ENCODE results near the gene RAB6B.
"Not testable (repeated sequence)": the region's sequence is repeated elsewhere in the genome, so short reads cannot be mapped to it uniquely, and the experiment has no call there.

Gene RAB6B

GRCh38 chr3:133780756-133781155, 114.9 kb downstream of the RAB6B start:
- H3K27ac ChIP-seq (ENCODE audit: low read depth, low read length), result not testable (repeated sequence)

GRCh38 chr3:133779626-133780203, 116.0 kb downstream of the RAB6B start:
- no peak overlapping the region for H3K4me3 ChIP-seq (ENCODE audit: low read length)
- no peaks in the 10 kb centered on the region for H3K4me1 ChIP-seq (ENCODE audit: control insufficient read depth, insufficient read depth, low read length)
- no peaks in the 10 kb centered on the region for H3K27me3 ChIP-seq (ENCODE audit: control insufficient read depth, insufficient read depth, low read length)
- no peak overlapping the region for H3K9ac ChIP-seq (ENCODE audit: low read length)
- no peak overlapping the region for H3K27ac ChIP-seq (ENCODE audit: low read depth, low read length)
- H3K36me3 ChIP-seq (ENCODE audit: control insufficient read depth, insufficient read depth, low read length), result no peaks in the 10 kb centered on the region

More at GRCh38 chr3:133780756-133781155, 114.9 kb downstream of the RAB6B start:
- not testable (repeated sequence) for H3K36me3 ChIP-seq (ENCODE audit: control insufficient read depth, insufficient read depth, low read length); H3K9ac ChIP-seq (ENCODE audit: low read length); H3K4me1 ChIP-seq (ENCODE audit: control insufficient read depth, insufficient read depth, low read length); H3K27me3 ChIP-seq (ENCODE audit: control insufficient read depth, insufficient read depth, low read length); H3K4me3 ChIP-seq (ENCODE audit: low read length)

GRCh38 chr3:133777807-133778568, 117.7 kb downstream of the RAB6B start:
- Histone ChIP-seq H3K36me3 (ENCODE audit: control insufficient read depth, insufficient read depth, low read length) (no peaks in the 10 kb centered on the region), H3K27ac (ENCODE audit: low read depth, low read length) (no peak overlapping the region), H3K4me1 (ENCODE audit: control insufficient read depth, insufficient read depth, low read length) (no peaks in the 10 kb centered on the region)

GRCh38 chr3:133776794-133777438, 118.8 kb downstream of the RAB6B start:
- Histone ChIP-seq H3K27me3 (ENCODE audit: control insufficient read depth, insufficient read depth, low read length) (no peaks in the 10 kb centered on the region), H3K9ac (ENCODE audit: low read length) (no peak overlapping the region), H3K36me3 (ENCODE audit: control insufficient read depth, insufficient read depth, low read length) (no peaks in the 10 kb centered on the region), H3K4me3 (ENCODE audit: low read length) (no peak overlapping the region), H3K4me1 (ENCODE audit: control insufficient read depth, insufficient read depth, low read length) (no peaks in the 10 kb centered on the region), H3K27ac (ENCODE audit: low read depth, low read length) (no peak overlapping the region)

More at GRCh38 chr3:133777807-133778568, 117.7 kb downstream of the RAB6B start:
- no peak overlapping the region for H3K4me3 ChIP-seq (ENCODE audit: low read length)
- H3K9ac ChIP-seq (ENCODE audit: low read length), result no peak overlapping the region
- no peaks in the 10 kb centered on the region for H3K27me3 ChIP-seq (ENCODE audit: control insufficient read depth, insufficient read depth, low read length)

GRCh38 chr3:133775835-133776234, 119.8 kb downstream of the RAB6B start:
- H3K9ac ChIP-seq (ENCODE audit: low read length), result no peak overlapping the region
- H3K4me1 ChIP-seq (ENCODE audit: control insufficient read depth, insufficient read depth, low read length), result no peaks in the 10 kb centered on the region
- no peaks in the 10 kb centered on the region for H3K27me3 ChIP-seq (ENCODE audit: control insufficient read depth, insufficient read depth, low read length)
- H3K4me3 ChIP-seq (ENCODE audit: low read length), result no peak overlapping the region
- H3K27ac ChIP-seq (ENCODE audit: low read depth, low read length), result no peak overlapping the region
- H3K36me3 ChIP-seq (ENCODE audit: control insufficient read depth, insufficient read depth, low read length), result no peaks in the 10 kb centered on the region

DNA sequence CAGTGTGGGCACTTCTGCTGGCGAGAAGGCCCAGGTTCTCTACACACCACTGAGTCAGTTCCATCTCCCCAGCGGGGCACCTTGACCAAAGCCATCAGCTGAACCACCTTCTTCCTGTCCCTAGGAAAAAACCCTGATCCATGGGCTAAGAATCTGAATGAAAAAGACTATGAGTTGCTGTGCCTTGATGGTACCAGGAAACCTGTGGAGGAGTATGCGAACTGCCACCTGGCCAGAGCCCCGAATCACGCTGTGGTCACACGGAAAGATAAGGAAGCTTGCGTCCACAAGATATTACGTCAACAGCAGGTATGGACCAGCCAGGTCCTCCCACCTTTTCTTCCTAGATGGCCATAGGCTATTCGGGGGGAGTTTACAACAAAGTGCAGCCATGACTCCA, 120.4 kb downstream of the RAB6B start:
- H3K27ac ChIP-seq (ENCODE audit: low read depth, low read length), result no peak overlapping the region

More for the DNA sequence above, 120.4 kb downstream of the RAB6B start:
- H3K27me3 ChIP-seq (ENCODE audit: control insufficient read depth, insufficient read depth, low read length), result no peaks in the 10 kb centered on the region
- H3K36me3 ChIP-seq (ENCODE audit: control insufficient read depth, insufficient read depth, low read length), result no peaks in the 10 kb centered on the region
- no peak overlapping the region for H3K9ac ChIP-seq (ENCODE audit: low read length)
- no peak overlapping the region for H3K4me3 ChIP-seq (ENCODE audit: low read length)
- H3K4me1 ChIP-seq (ENCODE audit: control insufficient read depth, insufficient read depth, low read length), result no peaks in the 10 kb centered on the region
